ENCODE results near the gene FAM162A. TPM values are rescaled to one million over a fixed set of nuclear protein-coding genes. Genes with fewer than 3 reads are reported as not detected.

FAM162A gene
- total RNA-seq, 2 experiments from 2014 or later = 32.8 to 34.6 TPM

GRCh38 chr3:122403489-122403888 lies 19.5 kb downstream of the FAM162A start:
- no peak for DNase-seq
- Mint-ChIP-seq H3K27ac (no peak overlapping the region), H3K9me3 (no peaks in the 10 kb centered on the region), H3K36me3 (ENCODE audit: low read depth) (peaks cover 58% of the 10 kb centered on the region), H3K4me1 (ENCODE audit: low read depth) (no peaks in the 10 kb centered on the region), H3K4me3 (no peak overlapping the region), H3K27me3 (no peaks in the 10 kb centered on the region)
- POLR2A ChIA-PET = interaction anchor here (0.8 kb wide), 1 partner anchor 19 kb away, joined by 3 read pairs; no protein-coding TSS in a partner anchor
- CTCF ChIA-PET = no interaction called here
- Histone ChIP-seq H3K27ac (ENCODE audit: low read depth in 1 of 2, low read length in 2 of 2) (no peak overlapping the region), H3K4me1 (ENCODE audit: insufficient read depth, low read length) (no peaks in the 10 kb centered on the region), H3K27me3 (ENCODE audit: control insufficient read depth in 1 of 2, insufficient read depth in 2 of 2, low read length in 2 of 2) (no peaks in the 10 kb centered on the region), H3K9me3 (ENCODE audit: control insufficient read depth in 1 of 2, insufficient read depth in 1 of 2, low read length in 2 of 2) (no peaks in the 10 kb centered on the region), H3K36me3 (ENCODE audit: insufficient read depth, low read length) (peaks cover 53% of the 10 kb centered on the region), H3K4me3 (ENCODE audit: low read length) (no peak overlapping the region)
- ATAC-seq (ENCODE audit: poor library complexity) = no peak
- intact Hi-C loops (cut with DNase I, micrococcal nuclease) = no loop called here
- no peak for TF ChIP-seq CTCF (IDR thresholded peaks at IDR 0.05)

GRCh38 chr3:122405015-122405414 lies 21.0 kb downstream of the FAM162A start:
- Mint-ChIP-seq H3K27ac (no peak overlapping the region), H3K9me3 (no peaks in the 10 kb centered on the region), H3K4me1 (ENCODE audit: low read depth) (no peaks in the 10 kb centered on the region), H3K27me3 (no peaks in the 10 kb centered on the region), H3K36me3 (ENCODE audit: low read depth) (peaks cover 71% of the 10 kb centered on the region), H3K4me3 (no peak overlapping the region)
- DNase-seq (no peak), ATAC-seq (ENCODE audit: poor library complexity) (no peak)
- Histone ChIP-seq H3K27ac (ENCODE audit: low read depth in 1 of 2, low read length in 2 of 2) (no peak overlapping the region), H3K9me3 (ENCODE audit: control insufficient read depth in 1 of 2, insufficient read depth in 1 of 2, low read length in 2 of 2) (no peaks in the 10 kb centered on the region), H3K27me3 (ENCODE audit: control insufficient read depth in 1 of 2, insufficient read depth in 2 of 2, low read length in 2 of 2) (no peaks in the 10 kb centered on the region), H3K36me3 (ENCODE audit: insufficient read depth, low read length) (peaks cover 67% of the 10 kb centered on the region), H3K4me1 (ENCODE audit: insufficient read depth, low read length) (no peaks in the 10 kb centered on the region), H3K4me3 (ENCODE audit: low read length) (no peak overlapping the region)
- CTCF ChIA-PET = no interaction called here
- TF ChIP-seq CTCF (IDR thresholded peaks at IDR 0.05) = no peak
- intact Hi-C loops (cut with DNase I, micrococcal nuclease) = no loop called here
- POLR2A ChIA-PET = interaction anchor here (0.6 to 1.2 kb wide), 4 partner anchors 9 to 21 kb away, joined by 3 to 4 read pairs (median 3); partner anchors contain the start of gene FAM162A

GRCh38 chr3:122406198-122406597 lies 22.2 kb downstream of the FAM162A start:
- no peaks in the 10 kb centered on the region for H3K9me3 Mint-ChIP-seq
- H3K27ac ChIP-seq (ENCODE audit: low read depth in 1 of 2, low read length in 2 of 2) = no peak overlapping the region
- intact Hi-C loops (cut with DNase I, micrococcal nuclease) = no loop called here
- peaks cover 80% of the 10 kb centered on the region for H3K36me3 Mint-ChIP-seq (ENCODE audit: low read depth)
- H3K4me1 ChIP-seq (ENCODE audit: insufficient read depth, low read length) = no peaks in the 10 kb centered on the region
- no peak overlapping the region for H3K27ac Mint-ChIP-seq
- no peak overlapping the region for H3K4me3 ChIP-seq (ENCODE audit: low read length)
- no peak for TF ChIP-seq CTCF (IDR thresholded peaks at IDR 0.05)
- no peak for ATAC-seq (ENCODE audit: poor library complexity)
- CTCF ChIA-PET = interaction anchor here (1.2 kb wide), 1 partner anchor 12 kb away, joined by 5 read pairs; no protein-coding TSS in a partner anchor
- H3K9me3 ChIP-seq (ENCODE audit: control insufficient read depth in 1 of 2, insufficient read depth in 1 of 2, low read length in 2 of 2) = no peaks in the 10 kb centered on the region
- POLR2A ChIA-PET = interaction anchor here (0.6 to 1.4 kb wide), 2 partner anchors 15 to 23 kb away, joined by 3 to 8 read pairs; partner anchors contain the start of genes FAM162A and MIX23
- no peak for DNase-seq
- H3K4me3 Mint-ChIP-seq = no peak overlapping the region
- peaks cover 77% of the 10 kb centered on the region for H3K36me3 ChIP-seq (ENCODE audit: insufficient read depth, low read length)
- no peaks in the 10 kb centered on the region for H3K27me3 ChIP-seq (ENCODE audit: control insufficient read depth in 1 of 2, insufficient read depth in 2 of 2, low read length in 2 of 2)
- H3K4me1 Mint-ChIP-seq (ENCODE audit: low read depth) = no peaks in the 10 kb centered on the region
- H3K27me3 Mint-ChIP-seq = no peaks in the 10 kb centered on the region
